Gastrocnemius medialis (tissue), 4 donors: ENCODE data around the gene NFASC. TPM values are rescaled to one million over a fixed set of nuclear protein-coding genes. Genes with fewer than 3 reads are reported as not detected.

ENCODE experiments used
- ATAC-seq, 2 donors: fragments of 150-250 bp; one replicate each; pipeline ENCODE4 v1.9.1; 2016
- DNase-seq, 2 donors: peaks; one replicate each; pipeline ENCODE4 v3.0.0-alpha.2; 2019
- H3K27ac ChIP-seq, 4 donors: fragments of 200-600 bp; sonication (generic); 1 replicate in 1 of 4; 2 replicates in 3 of 4; pipeline ENCODE4 v1.5.1; 2016 to 2018; ENCODE audit warnings: mild to moderate bottlenecking in 2 of 4, moderate library complexity in 1 of 4
- H3K27me3 ChIP-seq, 3 donors: fragments of 200-600 bp; sonication (generic) in 2 of 3; 1 replicate in 1 of 3; 2 replicates in 2 of 3; pipeline versions ENCODE4 v1.5.1 to v1.6.0; 2016 to 2019; ENCODE audit warnings: mild to moderate bottlenecking in 1 of 3, moderate library complexity in 1 of 3
- H3K36me3 ChIP-seq, 2 donors: fragments of 200-600 bp; sonication (generic) in 1 of 2; one replicate each; pipeline ENCODE4 v1.5.1; 2017 to 2018
- H3K4me1 ChIP-seq, 2 donors: fragments of 200-600 bp; sonication (generic) in 1 of 2; one replicate each; pipeline ENCODE4 v1.5.1; 2016 to 2017; ENCODE audit warnings: mild to moderate bottlenecking in 2 of 2
- H3K4me3 ChIP-seq, 4 donors: fragments of 200-600 bp; sonication (generic) in 3 of 4; 1 replicate in 1 of 4; 2 replicates in 3 of 4; pipeline ENCODE4 v1.5.1; 2016 to 2019; ENCODE audit warnings: mild to moderate bottlenecking in 2 of 4
- H3K9me3 ChIP-seq, 3 donors: fragments of 200-600 bp; sonication (generic) in 2 of 3; 1 replicate in 1 of 3; 2 replicates in 2 of 3; pipeline ENCODE4 v1.5.1; 2016 to 2019
- CTCF ChIP-seq, 5 experiments: fragments of 450-650 bp in 3 of 5; fragments of 200-600 bp in 2 of 5; sonication (generic) in 2 of 5; IDR thresholded peaks in 4 of 5; conservative IDR thresholded peaks in 1 of 5; 1 replicate in 4 of 5; 2 replicates in 1 of 5; pipeline ENCODE4 v1.5.1; 2016 to 2019; ENCODE audit warnings: antibody characterized with exemption in 5 of 5, mild to moderate bottlenecking in 3 of 5, moderate library complexity in 3 of 5
- POLR2A ChIP-seq, 2 donors: fragments of 450-650 bp; IDR thresholded peaks; one replicate each; pipeline ENCODE4 v1.6.1; 2017; ENCODE audit warnings: antibody characterized with exemption in 2 of 2, mild to moderate bottlenecking in 2 of 2, moderate library complexity in 2 of 2
- in situ Hi-C, 4 donors: fragments of 200-750 bp; cut with MboI; loops; one replicate each; pipeline versions ENCODE4 v1.15.0 to v1.8.0; 2017; ENCODE audit warnings: low sequenced_read_pairs in 4 of 4
- intact Hi-C: fragments of 100-400 bp; cut with DNase I; formaldehyde crosslinking; loops from one replicate; pipeline ENCODE4 v1.15.1; 2023; ENCODE audit warnings: low total_unique reads
- total RNA-seq, 4 donors: library from RNA; depleted of rRNA; stranded (reverse); fragments of >200 nt; gene quantifications; one replicate each; pipeline versions ENCODE4 v1.1.0 to v1.2.3, GENCODE V29; 2016

The NFASC gene
- total RNA-seq, 4 donors from 2014 or later, result 0.75 to 4.7 (median 2.4) TPM

- no peak overlapping the region for H3K4me3 ChIP-seq
- ATAC-seq, result no peak
- peaks cover 1 to 3% (median 3%) of the 10 kb centered on the region in 3 donors for H3K27me3 ChIP-seq
- in situ Hi-C loops (no loop called here), intact Hi-C loops (no loop called here)
- no peak for TF ChIP-seq POLR2A (IDR thresholded peaks at IDR 0.05)
- TF ChIP-seq CTCF (IDR thresholded peaks at IDR 0.05 in 4 of 5, conservative IDR thresholded peaks at IDR 0.05 in 1 of 5), result no peak
- H3K9me3 ChIP-seq, result no peaks in the 10 kb centered on the region
- no peaks in the 10 kb centered on the region for H3K4me1 ChIP-seq
- H3K36me3 ChIP-seq, result no peaks in the 10 kb centered on the region
- H3K27ac ChIP-seq, result no peak overlapping the region
- no peak for DNase-seq
These were observed 36.3 kb upstream of the NFASC start for GRCh38 chr1:204834336-204834735.

- in situ Hi-C loops (no loop called here), intact Hi-C loops (no loop called here)
- ATAC-seq, result no peak
These were observed 35.9 kb upstream of the NFASC start for GRCh38 chr1:204834752-204835151.

GRCh38 chr1:204835737-204836136 is 34.9 kb upstream of the NFASC start:
- ATAC-seq (no peak), DNase-seq (no peak)
- intact Hi-C loops (no loop called here), in situ Hi-C loops (no loop called here)
- no peak overlapping the region for H3K27ac ChIP-seq
- no peaks in the 10 kb centered on the region for H3K4me1 ChIP-seq
- H3K36me3 ChIP-seq, result no peaks in the 10 kb centered on the region
- no peak overlapping the region for H3K4me3 ChIP-seq
- TF ChIP-seq CTCF (IDR thresholded peaks at IDR 0.05 in 4 of 5, conservative IDR thresholded peaks at IDR 0.05 in 1 of 5) (no peak), POLR2A (IDR thresholded peaks at IDR 0.05) (no peak)
- H3K9me3 ChIP-seq, result no peaks in the 10 kb centered on the region
- H3K27me3 ChIP-seq, result no peaks in the 10 kb centered on the region

More at GRCh38 chr1:204834752-204835151, 35.9 kb upstream of the NFASC start:
- Histone ChIP-seq H3K9me3 (no peaks in the 10 kb centered on the region), H3K36me3 (no peaks in the 10 kb centered on the region), H3K27ac (no peak overlapping the region), H3K27me3 (no peaks in the 10 kb centered on the region), H3K4me1 (no peaks in the 10 kb centered on the region), H3K4me3 (no peak overlapping the region)
- TF ChIP-seq POLR2A (IDR thresholded peaks at IDR 0.05), result no peak
- TF ChIP-seq CTCF (IDR thresholded peaks at IDR 0.05 in 4 of 5, conservative IDR thresholded peaks at IDR 0.05 in 1 of 5), result no peak
- no peak for DNase-seq

GRCh38 chr1:204836856-204837255 is 33.8 kb upstream of the NFASC start:
- TF ChIP-seq POLR2A (IDR thresholded peaks at IDR 0.05) (no peak), CTCF (IDR thresholded peaks at IDR 0.05 in 4 of 5, conservative IDR thresholded peaks at IDR 0.05 in 1 of 5) (no peak)
- ATAC-seq (no peak), DNase-seq (no peak)
- Histone ChIP-seq H3K4me3 (no peak overlapping the region), H3K9me3 (no peaks in the 10 kb centered on the region), H3K4me1 (no peaks in the 10 kb centered on the region), H3K27ac (no peak overlapping the region), H3K36me3 (no peaks in the 10 kb centered on the region), H3K27me3 (no peaks in the 10 kb centered on the region)
- in situ Hi-C loops (no loop called here), intact Hi-C loops (no loop called here)

GRCh38 chr1:204837440-204838084 is 33.1 kb upstream of the NFASC start:
- Histone ChIP-seq H3K27me3 (no peaks in the 10 kb centered on the region), H3K36me3 (no peaks in the 10 kb centered on the region), H3K4me1 (no peaks in the 10 kb centered on the region), H3K9me3 (no peaks in the 10 kb centered on the region), H3K4me3 (no peak overlapping the region), H3K27ac (no peak overlapping the region)
- intact Hi-C loops (no loop called here), in situ Hi-C loops (no loop called here)
- ATAC-seq, result no peak
- no peak for DNase-seq
- TF ChIP-seq POLR2A (IDR thresholded peaks at IDR 0.05) (no peak), CTCF (IDR thresholded peaks at IDR 0.05 in 4 of 5, conservative IDR thresholded peaks at IDR 0.05 in 1 of 5) (no peak)
